HG02642 (cell line): Measurements from ENCODE around the gene CACNA1H.

ENCODE experiments used
- ATAC-seq: cut with Tn5 transposase; IDR thresholded peaks from one replicate; pipeline ENCODE4 v1.9.1; 2021; ENCODE audit warnings: mild to moderate bottlenecking; ENCODE audit not compliant: unreplicated experiment, poor library complexity

CACNA1H gene

GRCh38 chr16:1171001-1171400 lies 18.1 kb downstream of the CACNA1H start:
- ATAC-seq, result no peak

- no peak for ATAC-seq
Measured at GRCh38 chr16:1171854-1172428, 19.0 kb downstream of the CACNA1H start.

GRCh38 chr16:1172651-1173050 lies 19.7 kb downstream of the CACNA1H start:
- no peak for ATAC-seq

- no peak for ATAC-seq
Measured at GRCh38 chr16:1173788-1174451, 21.0 kb downstream of the CACNA1H start.

- ATAC-seq, result no peak
Measured at GRCh38 chr16:1174477-1175357, 21.8 kb downstream of the CACNA1H start.

GRCh38 chr16:1175566-1176279 lies 22.8 kb downstream of the CACNA1H start:
- ATAC-seq, result no peak

- ATAC-seq, result no peak
Measured at GRCh38 chr16:1176280-1176897, 23.5 kb downstream of the CACNA1H start.

- ATAC-seq, result no peak
Measured at GRCh38 chr16:1177053-1177452, 24.1 kb downstream of the CACNA1H start.

- ATAC-seq, result no peak
Measured at GRCh38 chr16:1177750-1178149, 24.8 kb downstream of the CACNA1H start.

- no peak for ATAC-seq
Measured at GRCh38 chr16:1178295-1178910, 25.5 kb downstream of the CACNA1H start.

GRCh38 chr16:1180549-1181403 lies 27.9 kb downstream of the CACNA1H start:
- no peak for ATAC-seq

- no peak for ATAC-seq
Measured at GRCh38 chr16:1181404-1182315, 28.8 kb downstream of the CACNA1H start.

- ATAC-seq, result no peak
Measured at GRCh38 chr16:1182316-1182671, 29.4 kb downstream of the CACNA1H start.

- ATAC-seq, result no peak
Measured at GRCh38 chr16:1182950-1183907, 30.3 kb downstream of the CACNA1H start.

- no peak for ATAC-seq
Measured at GRCh38 chr16:1184156-1184868, 31.4 kb downstream of the CACNA1H start.

- ATAC-seq, result no peak
Measured at GRCh38 chr16:1184980-1185379, 32.1 kb downstream of the CACNA1H start.
